SK-N-SH (cell line): ENCODE results near the gene BANF1. TPM values are rescaled to one million over a fixed set of nuclear protein-coding genes. Genes with fewer than 3 reads are reported as not detected.

Experiments
- CTCF ChIA-PET: fragments of 300-600, 350-600 bp; formaldehyde crosslinking; extraction: SDS; loops from one replicate; lab custom pipeline; 2021; lab: Yijun Ruan, JAX
- POLR2A ChIA-PET: fragments of 350-600 bp; sonication (Branson Sonifier 250); formaldehyde crosslinking; extraction: SDS; loops from one replicate; lab custom pipeline; 2020; ENCODE audit warnings: antibody characterized with exemption, inconsistent platforms; lab: Yijun Ruan, JAX
- DNase-seq: peaks from one replicate; pipeline ENCODE4 v3.0.0; 2012
- H2AFZ ChIP-seq: fragments of 200-600 bp; sonication (generic); 2 replicates; pipeline ENCODE4 v1.8.1; 2016; ENCODE audit warnings: antibody characterized with exemption, mild to moderate bottlenecking, low read depth
- H3F3A ChIP-seq: fragments of 200-600 bp; sonication (generic); replicated peaks from 2 replicates; pipeline ENCODE3; 2016; ENCODE audit warnings: antibody characterized with exemption, mild to moderate bottlenecking; ENCODE audit not compliant: insufficient read depth
- H3K27ac ChIP-seq, 2 experiments: fragments of 200-500 bp in 1 of 2; fragments of 200-600 bp in 1 of 2; sonication (Bioruptor generic) in 1 of 2; sonication (generic), shearing (Covaris generic) in 1 of 2; 2 replicates each; pipeline versions ENCODE4 v1.5.1 to v1.6.1; 2014 to 2016; ENCODE audit warnings: low read depth in 2 of 2, inconsistent platforms in 1 of 2, low read length in 1 of 2, mild to moderate bottlenecking in 1 of 2, mixed read lengths in 1 of 2
- H3K27me3 ChIP-seq: fragments of 200-600 bp; sonication (generic), shearing (Covaris generic); 2 replicates; pipeline ENCODE4 v1.6.1; 2016; ENCODE audit warnings: mixed run types; ENCODE audit not compliant: insufficient read depth
- H3K36me3 ChIP-seq, 2 experiments: fragments of 200-500 bp in 1 of 2; fragments of 200-600 bp in 1 of 2; sonication (Bioruptor generic) in 1 of 2; sonication (generic) in 1 of 2; replicated peaks in 1 of 2; 2 replicates each; pipeline versions ENCODE3 to v1.5.1; 2014 to 2016; ENCODE audit warnings: low read length in 1 of 2, mild to moderate bottlenecking in 1 of 2; ENCODE audit not compliant: insufficient read depth in 2 of 2, control insufficient read depth in 1 of 2
- H3K4me1 ChIP-seq, 2 experiments: fragments of 200-500 bp in 1 of 2; fragments of 200-600 bp in 1 of 2; sonication (Bioruptor generic) in 1 of 2; sonication (generic), shearing (Covaris generic) in 1 of 2; 2 replicates each; pipeline versions ENCODE4 v1.5.1 to v1.6.1; 2014 to 2016; ENCODE audit warnings: low read depth in 1 of 2, low read length in 1 of 2, mixed run types in 1 of 2; ENCODE audit not compliant: insufficient read depth in 2 of 2, control insufficient read depth in 1 of 2
- H3K4me2 ChIP-seq: fragments of 200-600 bp; sonication (generic), shearing (Covaris generic); 2 replicates; pipeline ENCODE4 v1.6.1; 2017; ENCODE audit warnings: mixed run types
- H3K4me3 ChIP-seq, 2 experiments: fragments of 200-500 bp in 1 of 2; fragments of 200-600 bp in 1 of 2; sonication (Bioruptor generic) in 1 of 2; sonication (generic), shearing (Covaris generic) in 1 of 2; 2 replicates each; pipeline versions ENCODE4 v1.5.1 to v1.8.1; 2014 to 2016; ENCODE audit warnings: low read depth in 2 of 2, inconsistent platforms in 1 of 2, low read length in 1 of 2, mild to moderate bottlenecking in 1 of 2, mixed read lengths in 1 of 2, moderate library complexity in 1 of 2
- H3K79me2 ChIP-seq: fragments of 200-600 bp; sonication (generic); 2 replicates; pipeline ENCODE4 v1.8.1; 2017; ENCODE audit warnings: mild to moderate bottlenecking; ENCODE audit not compliant: insufficient read depth
- H3K9ac ChIP-seq: fragments of 200-600 bp; sonication (generic); 2 replicates; pipeline ENCODE4 v1.6.1; 2017; ENCODE audit warnings: mixed run types
- H3K9me2 ChIP-seq: fragments of 200-600 bp; sonication (generic); 2 replicates; pipeline ENCODE4 v1.6.1; 2017; ENCODE audit warnings: mixed run types
- H3K9me3 ChIP-seq: fragments of 200-600 bp; sonication (generic); 2 replicates; pipeline ENCODE4 v1.6.1; 2017; ENCODE audit warnings: mixed run types, mild to moderate bottlenecking, moderate library complexity
- H4K20me1 ChIP-seq: fragments of 200-600 bp; sonication (generic); 2 replicates; pipeline ENCODE4 v1.6.1; 2017; ENCODE audit warnings: mild to moderate bottlenecking, mixed run types; ENCODE audit not compliant: insufficient read depth
- EP300 ChIP-seq, 2 experiments: IDR thresholded peaks; 2 replicates each; pipeline versions ENCODE4 v1.4.0 to v1.6.1; 2012; ENCODE audit warnings: borderline replicate concordance in 1 of 2, low read depth in 1 of 2, low read length in 1 of 2
- FOSL2 ChIP-seq: IDR thresholded peaks from 2 replicates; pipeline ENCODE4 v1.4.0; 2012; ENCODE audit warnings: low read depth, mild to moderate bottlenecking, moderate library complexity, borderline replicate concordance
- FOXM1 ChIP-seq: IDR thresholded peaks from 2 replicates; pipeline ENCODE4 v1.4.0; 2012; ENCODE audit warnings: low read depth, mild to moderate bottlenecking
- GABPA ChIP-seq: IDR thresholded peaks from 2 replicates; pipeline ENCODE4 v1.4.0; 2012; ENCODE audit warnings: low read depth, mild to moderate bottlenecking
- JUND ChIP-seq: IDR thresholded peaks from 2 replicates; pipeline ENCODE4 v1.4.0; 2012
- MEF2A ChIP-seq: IDR thresholded peaks from 2 replicates; pipeline ENCODE4 v1.4.0; 2012; ENCODE audit warnings: low read depth, borderline replicate concordance
- MXI1 ChIP-seq: IDR thresholded peaks from 2 replicates; pipeline ENCODE4 v1.6.1; 2012; ENCODE audit warnings: mild to moderate bottlenecking, low read depth, low read length, improper control_type of control experiment
- RCOR1 ChIP-seq: fragments of 150-350 bp; IDR thresholded peaks from 2 replicates; pipeline ENCODE4 v1.6.1; 2017; ENCODE audit warnings: antibody characterized with exemption, low read length
- RXRA ChIP-seq: IDR thresholded peaks from 2 replicates; pipeline ENCODE4 v1.4.0; 2012; ENCODE audit warnings: low read depth, mild to moderate bottlenecking, borderline replicate concordance
- SIN3A ChIP-seq: IDR thresholded peaks from 2 replicates; pipeline ENCODE4 v1.6.1; 2012; ENCODE audit warnings: low read depth, mild to moderate bottlenecking, low read length, moderate library complexity, borderline replicate concordance
- TAF1 ChIP-seq: IDR thresholded peaks from 2 replicates; pipeline ENCODE4 v1.6.1; 2012; ENCODE audit warnings: low read depth, mild to moderate bottlenecking, low read length, moderate library complexity, borderline replicate concordance
- TCF12 ChIP-seq: IDR thresholded peaks from 2 replicates; pipeline ENCODE4 v1.4.0; 2012
- TEAD4 ChIP-seq: IDR thresholded peaks from 2 replicates; pipeline ENCODE4 v1.4.0; 2012; ENCODE audit warnings: mild to moderate bottlenecking, borderline replicate concordance; ENCODE audit not compliant: insufficient read depth
- YY1 ChIP-seq: IDR thresholded peaks from 2 replicates; pipeline ENCODE4 v1.4.0; 2012; ENCODE audit warnings: low read depth, mild to moderate bottlenecking
- WGBS: methylation state at CpG from one replicate; pipeline ENCODE4 v1.1.6; 2017; ENCODE audit warnings: low lambda C conversion rate; 5-methylcytosine and 5-hydroxymethylcytosine counted together
- polyA plus RNA-seq, 3 experiments: library from polyadenylated mRNA; depleted of rRNA; stranded (reverse); fragments of >200 nt; gene quantifications; 2 replicates each; pipeline ENCODE4 v1.2.3, GENCODE V29; 2012
- TF ChIP-seq, protein P1 (sequence below): IDR thresholded peaks from 2 replicates; pipeline ENCODE4; 2012
- TF ChIP-seq, protein P2 (sequence below): IDR thresholded peaks from 2 replicates; pipeline ENCODE4 v1.4.0; 2012; ENCODE audit warnings: low read depth, borderline replicate concordance
- TF ChIP-seq, protein P3 (sequence below): fragments of 150-350 bp; IDR thresholded peaks from 2 replicates; pipeline ENCODE4 v1.6.1; 2016; ENCODE audit warnings: mild to moderate bottlenecking, low read depth, low read length
- TF ChIP-seq, protein P4 (sequence below): IDR thresholded peaks from 2 replicates; pipeline ENCODE4 v1.4.0; 2012; ENCODE audit warnings: low read depth, borderline replicate concordance
- TF ChIP-seq, protein P5 (sequence below): fragments of 150-350 bp; IDR thresholded peaks from 2 replicates; pipeline ENCODE4 v1.6.1; 2017; ENCODE audit warnings: antibody characterized with exemption, low read length, low read depth, borderline replicate concordance

Gene BANF1
- polyA plus RNA-seq, 1 of the 3 experiments (the other 2 are of a cell fraction) = 382 TPM

DNA sequence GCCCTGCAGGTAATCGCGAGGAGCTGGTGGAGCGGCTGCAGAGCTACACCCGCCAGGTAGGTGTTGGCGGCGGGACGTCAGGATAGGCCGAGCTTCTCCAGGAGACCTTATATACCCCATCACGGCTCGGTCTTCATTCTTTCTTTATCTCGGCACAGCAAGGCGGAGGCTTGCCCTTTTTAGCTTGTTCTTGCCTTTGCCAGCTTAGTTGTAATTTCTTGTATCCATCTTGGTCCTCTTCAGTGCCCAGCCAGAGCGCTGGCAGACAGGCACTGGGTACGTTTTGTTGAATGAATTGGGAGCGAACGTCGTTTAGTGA lies 50.3 kb downstream of the BANF1 start:
- peak overlapping the region; percentile 95 for H3K9ac ChIP-seq
- 0% methylated on average over 15 of the region's 17 CpGs for WGBS
- no peaks in the 10 kb centered on the region for H3K9me3 ChIP-seq
- peak overlapping the region; percentile 79 for H3K4me2 ChIP-seq
- H3K79me2 ChIP-seq = peaks cover 54% of the 10 kb centered on the region
- H3K27ac ChIP-seq = peak overlapping the region; percentile 81 to 86
- CTCF ChIA-PET = interaction anchor here (0.7 to 6.7 kb wide), 9 partner anchors 11 to 168 kb away, joined by 3 to 101 read pairs (median 5); partner anchors contain the start of gene PACS1
- TF ChIP-seq, protein P1, sequence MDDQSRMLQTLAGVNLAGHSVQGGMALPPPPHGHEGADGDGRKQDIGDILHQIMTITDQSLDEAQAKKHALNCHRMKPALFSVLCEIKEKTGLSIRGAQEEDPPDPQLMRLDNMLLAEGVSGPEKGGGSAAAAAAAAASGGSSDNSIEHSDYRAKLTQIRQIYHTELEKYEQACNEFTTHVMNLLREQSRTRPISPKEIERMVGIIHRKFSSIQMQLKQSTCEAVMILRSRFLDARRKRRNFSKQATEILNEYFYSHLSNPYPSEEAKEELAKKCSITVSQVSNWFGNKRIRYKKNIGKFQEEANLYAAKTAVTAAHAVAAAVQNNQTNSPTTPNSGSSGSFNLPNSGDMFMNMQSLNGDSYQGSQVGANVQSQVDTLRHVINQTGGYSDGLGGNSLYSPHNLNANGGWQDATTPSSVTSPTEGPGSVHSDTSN = no peak
- TF ChIP-seq, protein P2, sequence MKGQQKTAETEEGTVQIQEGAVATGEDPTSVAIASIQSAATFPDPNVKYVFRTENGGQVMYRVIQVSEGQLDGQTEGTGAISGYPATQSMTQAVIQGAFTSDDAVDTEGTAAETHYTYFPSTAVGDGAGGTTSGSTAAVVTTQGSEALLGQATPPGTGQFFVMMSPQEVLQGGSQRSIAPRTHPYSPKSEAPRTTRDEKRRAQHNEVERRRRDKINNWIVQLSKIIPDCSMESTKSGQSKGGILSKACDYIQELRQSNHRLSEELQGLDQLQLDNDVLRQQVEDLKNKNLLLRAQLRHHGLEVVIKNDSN = no peak
- TF ChIP-seq TEAD4 (no peak), FOSL2 (no peak), GABPA (no peak), TCF12 (no peak), EP300 (IDR thresholded peaks at IDR 0.05; ENCODE audit: borderline replicate concordance in 1 of 2, low read depth in 1 of 2, low read length in 1 of 2) (no peak), MXI1 (no peak), RCOR1 (no peak), MEF2A (no peak), SIN3A (no peak), TAF1 (no peak), RXRA (no peak), FOXM1 (no peak), JUND (no peak), YY1 (no peak)
- TF ChIP-seq, protein P3, sequence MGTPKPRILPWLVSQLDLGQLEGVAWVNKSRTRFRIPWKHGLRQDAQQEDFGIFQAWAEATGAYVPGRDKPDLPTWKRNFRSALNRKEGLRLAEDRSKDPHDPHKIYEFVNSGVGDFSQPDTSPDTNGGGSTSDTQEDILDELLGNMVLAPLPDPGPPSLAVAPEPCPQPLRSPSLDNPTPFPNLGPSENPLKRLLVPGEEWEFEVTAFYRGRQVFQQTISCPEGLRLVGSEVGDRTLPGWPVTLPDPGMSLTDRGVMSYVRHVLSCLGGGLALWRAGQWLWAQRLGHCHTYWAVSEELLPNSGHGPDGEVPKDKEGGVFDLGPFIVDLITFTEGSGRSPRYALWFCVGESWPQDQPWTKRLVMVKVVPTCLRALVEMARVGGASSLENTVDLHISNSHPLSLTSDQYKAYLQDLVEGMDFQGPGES = no peak
- TF ChIP-seq, protein P4, sequence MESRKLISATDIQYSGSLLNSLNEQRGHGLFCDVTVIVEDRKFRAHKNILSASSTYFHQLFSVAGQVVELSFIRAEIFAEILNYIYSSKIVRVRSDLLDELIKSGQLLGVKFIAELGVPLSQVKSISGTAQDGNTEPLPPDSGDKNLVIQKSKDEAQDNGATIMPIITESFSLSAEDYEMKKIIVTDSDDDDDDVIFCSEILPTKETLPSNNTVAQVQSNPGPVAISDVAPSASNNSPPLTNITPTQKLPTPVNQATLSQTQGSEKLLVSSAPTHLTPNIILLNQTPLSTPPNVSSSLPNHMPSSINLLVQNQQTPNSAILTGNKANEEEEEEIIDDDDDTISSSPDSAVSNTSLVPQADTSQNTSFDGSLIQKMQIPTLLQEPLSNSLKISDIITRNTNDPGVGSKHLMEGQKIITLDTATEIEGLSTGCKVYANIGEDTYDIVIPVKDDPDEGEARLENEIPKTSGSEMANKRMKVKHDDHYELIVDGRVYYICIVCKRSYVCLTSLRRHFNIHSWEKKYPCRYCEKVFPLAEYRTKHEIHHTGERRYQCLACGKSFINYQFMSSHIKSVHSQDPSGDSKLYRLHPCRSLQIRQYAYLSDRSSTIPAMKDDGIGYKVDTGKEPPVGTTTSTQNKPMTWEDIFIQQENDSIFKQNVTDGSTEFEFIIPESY = no peak
- TF ChIP-seq, protein P5, sequence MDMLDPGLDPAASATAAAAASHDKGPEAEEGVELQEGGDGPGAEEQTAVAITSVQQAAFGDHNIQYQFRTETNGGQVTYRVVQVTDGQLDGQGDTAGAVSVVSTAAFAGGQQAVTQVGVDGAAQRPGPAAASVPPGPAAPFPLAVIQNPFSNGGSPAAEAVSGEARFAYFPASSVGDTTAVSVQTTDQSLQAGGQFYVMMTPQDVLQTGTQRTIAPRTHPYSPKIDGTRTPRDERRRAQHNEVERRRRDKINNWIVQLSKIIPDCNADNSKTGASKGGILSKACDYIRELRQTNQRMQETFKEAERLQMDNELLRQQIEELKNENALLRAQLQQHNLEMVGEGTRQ = no peak
- peaks cover 32 to 42% of the 10 kb centered on the region in 2 experiments for H3K36me3 ChIP-seq
- peak overlapping the region; percentile 90 to 99 for H3K4me3 ChIP-seq
- H3K9me2 ChIP-seq = no peaks in the 10 kb centered on the region
- 0 out of 2 replicates have a peak overlapping the region, but pooled peaks have one; percentile 72 for H2AFZ ChIP-seq
- peaks cover 15 to 37% of the 10 kb centered on the region in 2 experiments; a peak in 2 of 4 replicates for H3K4me1 ChIP-seq
- no peaks in the 10 kb centered on the region for H3K27me3 ChIP-seq
- no peaks in the 10 kb centered on the region for H4K20me1 ChIP-seq
- no peak for DNase-seq
- H3F3A ChIP-seq = no peaks in the 10 kb centered on the region
- POLR2A ChIA-PET = interaction anchor here (1.3 to 2.4 kb wide), 3 partner anchors 8 to 50 kb away, joined by 3 to 8 read pairs (median 6); partner anchors contain the start of gene BANF1

Other genes with a start within 250 kb of the BANF1 start
- 3.8 and 4.6 TPM in 2 replicates for gene AP5B1, start 221.5 kb upstream of the BANF1 start, polyA plus RNA-seq (2012; rRNA removed)
- gene OVOL1, start 215.4 kb upstream of the BANF1 start, polyA plus RNA-seq (2012; rRNA removed) = not detected in 2 replicates
- 0.81 and 1.0 TPM in 2 replicates for gene SNX32, start 168.5 kb upstream of the BANF1 start, polyA plus RNA-seq (2012; rRNA removed)
- gene CFL1, start 144.3 kb upstream of the BANF1 start, polyA plus RNA-seq (2012; rRNA removed) = 2,761 and 4,252 TPM in 2 replicates
- 39.7 and 58.2 TPM in 2 replicates for gene MUS81, start 142.1 kb upstream of the BANF1 start, polyA plus RNA-seq (2012; rRNA removed)
- gene EFEMP2, start 129.7 kb upstream of the BANF1 start, polyA plus RNA-seq (2012; rRNA removed) = 194 and 203 TPM in 2 replicates
- 0.49 and 0.68 TPM in 2 replicates for gene CTSW, start 122.7 kb upstream of the BANF1 start, polyA plus RNA-seq (2012; rRNA removed)
- 159 and 190 TPM in 2 replicates for gene FIBP, start 114.0 kb upstream of the BANF1 start, polyA plus RNA-seq (2012; rRNA removed)
- gene CCDC85B, start 111.8 kb upstream of the BANF1 start, polyA plus RNA-seq (2012; rRNA removed) = 34.2 and 52.8 TPM in 2 replicates
- 17.9 and 30.1 TPM in 2 replicates for gene FOSL1, start 102.1 kb upstream of the BANF1 start, polyA plus RNA-seq (2012; rRNA removed)
- 54.4 and 65.3 TPM in 2 replicates for gene C11orf68, start 83.4 kb upstream of the BANF1 start, polyA plus RNA-seq (2012; rRNA removed)
- gene DRAP1, start 83.1 kb upstream of the BANF1 start, polyA plus RNA-seq (2012; rRNA removed) = 309 and 464 TPM in 2 replicates
- not detected in 2 replicates for gene TSGA10IP, start 57.0 kb upstream of the BANF1 start, polyA plus RNA-seq (2012; rRNA removed)
- 39.2 and 73.6 TPM in 2 replicates for gene SART1, start 40.8 kb upstream of the BANF1 start, polyA plus RNA-seq (2012; rRNA removed)
- 28.9 and 31.4 TPM in 2 replicates for gene EIF1AD, start 346 bp upstream of the BANF1 start, polyA plus RNA-seq (2012; rRNA removed)
- 0.60 and 0.90 TPM in 2 replicates for gene CST6, start 9.5 kb downstream of the BANF1 start, polyA plus RNA-seq (2012; rRNA removed)
- 1.9 and 2.2 TPM in 2 replicates for gene CATSPER1, start 24.0 kb downstream of the BANF1 start, polyA plus RNA-seq (2012; rRNA removed)
- 1.9 and 3.2 TPM in 2 replicates for gene GAL3ST3, start 46.7 kb downstream of the BANF1 start, polyA plus RNA-seq (2012; rRNA removed)
- 90.9 and 128 TPM in 2 replicates for gene SF3B2, start 49.9 kb downstream of the BANF1 start, polyA plus RNA-seq (2012; rRNA removed)
- 24.8 and 37.3 TPM in 2 replicates for gene PACS1, start 67.8 kb downstream of the BANF1 start, polyA plus RNA-seq (2012; rRNA removed)